Activated gamma-delta T cell (primary cell): Measurements from ENCODE around the gene GSTA1.
"Not testable (repeated sequence)": the region's sequence is repeated elsewhere in the genome, so short reads cannot be mapped to it uniquely, and the experiment has no call there.

Experiments used
- DNase-seq: peaks from one replicate; lab custom pipeline; 2025; lab: John Stamatoyannopoulos, UW

The GSTA1 gene

DNA sequence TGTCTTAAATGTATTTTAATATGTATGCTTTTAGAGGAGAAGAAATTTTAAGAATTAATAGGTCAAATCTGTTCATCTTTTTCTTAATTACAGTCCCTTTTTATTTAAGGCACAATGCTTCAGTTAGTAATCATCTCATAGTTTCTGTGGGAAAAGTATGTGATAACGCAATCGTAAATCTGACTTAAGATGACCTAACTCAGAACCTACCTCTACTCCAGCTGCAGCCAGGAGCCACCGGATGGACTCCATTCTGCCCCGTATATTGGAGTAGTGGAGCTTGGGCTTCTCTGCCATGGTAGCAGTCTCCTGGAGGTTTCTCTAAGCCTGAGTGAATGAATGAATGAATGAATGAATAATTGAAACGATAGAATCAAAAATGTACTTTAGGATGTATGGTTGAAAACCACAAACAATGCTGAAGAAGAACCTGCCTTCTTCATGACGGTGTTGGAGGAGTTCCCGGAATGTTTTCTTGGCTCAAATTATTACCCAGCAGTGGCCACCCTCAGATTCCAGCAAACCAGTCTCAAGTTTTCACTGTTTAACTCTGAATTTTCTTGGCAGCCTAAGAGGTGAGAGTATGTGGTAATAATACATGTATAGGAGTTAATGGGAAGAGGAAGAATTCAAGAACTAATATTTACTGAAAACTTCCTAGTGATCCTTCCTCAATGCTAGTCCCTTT is 45.8 kb downstream of the GSTA1 start:
- DNase-seq, result not testable (repeated sequence)

DNA sequence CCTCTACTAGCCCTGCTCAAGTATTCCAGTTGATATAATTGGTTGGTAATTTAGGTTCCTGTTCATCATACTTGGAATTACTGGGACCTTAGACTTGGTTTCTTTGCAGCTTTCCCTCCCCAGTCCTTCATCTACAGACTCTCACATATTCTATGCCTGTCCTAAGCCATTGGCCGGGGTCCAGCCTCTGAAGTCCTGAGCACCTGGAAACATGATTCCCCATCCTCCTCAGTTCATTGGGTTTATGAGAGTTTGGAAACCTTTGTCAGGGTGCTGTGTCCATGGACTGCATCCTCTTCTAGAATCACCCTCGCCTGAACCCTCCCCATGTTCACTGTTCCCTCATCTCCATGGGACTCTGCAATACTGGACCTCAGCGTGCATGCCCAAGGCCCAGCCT is 49.2 kb downstream of the GSTA1 start:
- DNase-seq, result no peak

- DNase-seq, result not testable (repeated sequence)
Observed at GRCh38 chr6:52753137-52753536, 50.5 kb downstream of the GSTA1 start.

DNA sequence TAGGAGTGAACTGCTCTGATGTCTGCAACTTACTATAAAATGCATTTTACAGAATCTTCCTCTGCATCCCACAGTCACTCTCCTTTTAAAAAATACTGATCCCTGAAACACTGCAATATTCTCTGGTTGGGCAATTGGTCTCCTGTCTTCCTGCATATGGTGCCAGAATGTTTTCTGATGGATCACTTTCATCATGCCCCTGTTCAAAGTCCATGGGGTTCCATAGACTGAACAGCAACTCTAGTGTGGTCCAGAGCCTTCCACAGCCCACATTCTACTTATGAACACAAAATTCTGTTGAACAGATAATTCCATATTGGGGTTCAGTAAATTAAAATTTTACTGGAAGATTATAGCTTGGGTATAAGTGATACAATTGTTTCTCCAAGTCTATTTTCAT is 51.3 kb downstream of the GSTA1 start:
- no peak for DNase-seq

GRCh38 chr6:52749556-52750152 is 54.0 kb downstream of the GSTA1 start:
- DNase-seq, result no peak

DNA sequence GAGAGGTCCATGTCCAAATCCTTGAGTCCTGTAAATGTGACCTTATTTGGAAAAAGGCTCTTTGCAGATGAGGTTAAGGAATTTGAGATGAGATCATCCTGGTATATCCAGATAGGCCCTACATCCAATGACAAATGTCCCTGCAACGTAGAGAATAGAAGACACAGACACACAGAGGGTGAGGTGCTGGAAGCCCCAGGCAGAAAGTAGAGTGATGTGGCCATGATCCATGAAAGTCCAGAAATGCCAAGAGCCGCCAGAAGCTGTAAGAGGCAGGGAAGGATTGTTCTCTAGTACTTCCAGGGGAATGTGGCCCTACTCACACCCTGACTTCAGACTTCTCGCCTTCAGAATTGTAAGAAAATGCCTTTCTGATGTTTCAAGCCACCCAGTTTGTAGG is 56.3 kb downstream of the GSTA1 start:
- not testable (repeated sequence) for DNase-seq

DNA sequence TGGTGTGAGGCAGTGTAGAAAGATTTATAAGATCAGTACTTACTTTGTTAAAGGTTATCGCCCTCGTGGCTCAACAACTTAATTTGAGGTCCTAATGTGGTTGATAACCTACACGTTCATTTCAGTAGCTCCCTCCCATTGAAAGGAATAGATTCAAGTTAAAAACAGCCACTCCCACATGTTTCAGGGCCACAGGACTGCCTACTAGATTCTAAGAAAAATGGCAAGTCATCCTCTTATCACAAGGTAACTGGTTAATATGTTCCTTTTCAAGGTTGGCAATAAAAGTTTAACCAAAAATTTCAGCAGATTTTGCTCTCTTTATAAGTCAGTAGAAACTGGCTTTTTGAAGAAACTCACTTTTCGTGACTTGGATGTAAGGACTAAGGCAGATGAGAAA is 57.4 kb downstream of the GSTA1 start:
- DNase-seq, result no peak

DNA sequence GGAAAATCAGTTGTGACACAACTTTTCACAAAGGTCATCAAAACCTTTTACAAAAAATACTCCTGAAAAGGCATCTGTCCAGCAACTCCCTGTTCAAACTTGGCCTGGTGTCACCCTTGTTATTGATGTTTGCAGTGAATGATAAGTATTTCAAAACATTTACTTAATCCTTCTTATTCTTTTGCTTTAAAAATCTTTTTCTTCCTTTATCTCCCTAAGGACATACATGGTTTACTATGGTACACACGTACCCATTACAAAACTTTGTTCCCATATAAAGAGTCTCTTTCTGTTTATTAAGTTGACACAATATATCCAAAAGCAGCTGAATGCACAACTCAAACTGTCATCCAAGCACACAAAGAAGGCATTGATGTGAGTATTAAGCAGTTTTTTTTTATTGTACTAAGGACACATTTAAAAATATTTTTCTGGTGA is 57.8 kb downstream of the GSTA1 start:
- no peak for DNase-seq

- no peak for DNase-seq
Observed at GRCh38 chr6:52741872-52742271, 61.7 kb downstream of the GSTA1 start.
